Mucosa of gallbladder (tissue), 1 donor: ENCODE results near the gene SPATA31A6. TPM values are rescaled to one million over a fixed set of nuclear protein-coding genes. Genes with fewer than 3 reads are reported as not detected.
"Not testable (repeated sequence)": the region's sequence is repeated elsewhere in the genome, so short reads cannot be mapped to it uniquely, and the experiment has no call there.

Source experiments
- DNase-seq: peaks from one replicate; pipeline ENCODE4 v3.0.0-alpha.2; 2020; ENCODE audit warnings: low spot score
- total RNA-seq: library from RNA; stranded (reverse); gene quantifications from one replicate; pipeline ENCODE4 v1.2.1, GENCODE V29; 2021
- donor health status: DM: no; HTN: no; CAD: no.

SPATA31A6 gene
- total RNA-seq: not detected

- DNase-seq: not testable (repeated sequence)
Observed at GRCh38 chr9:42183359-42183758, at the start of gene SPATA31A6. Gene SPATA31A6, plus strand, starts transcription at chr9:42183659. Its CDS starts 29 bp downstream, at chr9:42183688.

GRCh38 chr9:42160299-42160698 lies 23.2 kb upstream of the SPATA31A6 start:
- not testable (repeated sequence) for DNase-seq

GRCh38 chr9:42219861-42220260 lies 36.4 kb downstream of the SPATA31A6 start:
- DNase-seq: not testable (repeated sequence)

- DNase-seq: not testable (repeated sequence)
Observed at GRCh38 chr9:42223230-42223629, 39.8 kb downstream of the SPATA31A6 start.

- not testable (repeated sequence) for DNase-seq
Observed at GRCh38 chr9:42233031-42233430, 49.6 kb downstream of the SPATA31A6 start.

- DNase-seq: not testable (repeated sequence)
Observed at GRCh38 chr9:42234610-42235009, 51.2 kb downstream of the SPATA31A6 start.

GRCh38 chr9:42235352-42235991 lies 52.0 kb downstream of the SPATA31A6 start:
- DNase-seq: not testable (repeated sequence)

- DNase-seq: not testable (repeated sequence)
Observed at GRCh38 chr9:42236097-42236496, 52.6 kb downstream of the SPATA31A6 start.

GRCh38 chr9:42237381-42237780 lies 53.9 kb downstream of the SPATA31A6 start:
- DNase-seq: not testable (repeated sequence)

- DNase-seq: not testable (repeated sequence)
Observed at GRCh38 chr9:42238862-42239261, 55.4 kb downstream of the SPATA31A6 start.

Other genes with a start within 250 kb of the SPATA31A6 start
- 2.6 TPM for gene CNTNAP3B, start 54.2 kb upstream of the SPATA31A6 start, total RNA-seq